ENCODE measurements around the gene P3H4.

- TF ChIP-seq CTCF (IDR thresholded peaks at IDR 0.05; ENCODE audit: low read length) (no peak), EZH2 (optimal IDR thresholded peaks at IDR 0.05; ENCODE audit: low read depth, low read length) (no peak), EZH2phosphoT487 (IDR thresholded peaks at IDR 0.05; ENCODE audit: low read length) (no peak)
Observed at GRCh38 chr17:41762391-41762790, 49.4 kb downstream of the P3H4 start.
